Endothelial cell of umbilical vein (primary cell): ENCODE results near the gene SPOUT1. TPM values are rescaled to one million over a fixed set of nuclear protein-coding genes. Genes with fewer than 3 reads are reported as not detected.

Experiments
- BruUV-seq: library from RNA; stranded (reverse); fragments of 400-500 nt; replicated peaks from 2 replicates; lab custom pipeline; 2021; lab: Mats Ljungman, UMichigan
- CTCF ChIA-PET: fragments of 300-600, 350-600 bp; sonication (Branson Sonifier 250); formaldehyde crosslinking; loops from one replicate; lab custom pipeline; 2021; ENCODE audit warnings: antibody characterized with exemption, inconsistent platforms; lab: Charles Lee
- POLR2A ChIA-PET: fragments of 300-600, 350-600 bp; sonication (Branson Sonifier 250); formaldehyde crosslinking; loops from one replicate; lab custom pipeline; 2021; ENCODE audit warnings: antibody characterized with exemption, inconsistent platforms; lab: Charles Lee
- DNase-seq: peaks from one replicate; pipeline ENCODE4 v3.0.0-alpha.2; 2011; ENCODE audit warnings: low read depth, low spot score
- FAIRE-seq: peaks from 2 replicates; lab custom pipeline; 2011; peaks lifted over from hg19 to GRCh38; lab: Jason Lieb, UNC
- H2AFZ ChIP-seq: 2 replicates; pipeline ENCODE4 v1.6.0; 2012; ENCODE audit warnings: low read depth, low read length, control low read depth, inconsistent platforms
- H3K27ac ChIP-seq: 2 replicates; pipeline ENCODE4 v1.5.1; 2011; ENCODE audit warnings: low read depth, mild to moderate bottlenecking, control low read depth, low read length, moderate library complexity; ENCODE audit not compliant: insufficient read depth
- H3K27me3 ChIP-seq, 2 experiments: 2 replicates each; pipeline versions ENCODE4 v1.6.0 to v1.6.1; 2011; ENCODE audit warnings: low read length in 2 of 2, mixed read lengths in 1 of 2; ENCODE audit not compliant: control insufficient read depth in 2 of 2, insufficient read depth in 2 of 2
- H3K36me3 ChIP-seq, 2 experiments: 2 replicates in 1 of 2; 3 replicates in 1 of 2; pipeline ENCODE4 v1.5.1; 2011; ENCODE audit warnings: low read length in 2 of 2, mild to moderate bottlenecking in 1 of 2, moderate library complexity in 1 of 2; ENCODE audit not compliant: control insufficient read depth in 2 of 2, insufficient read depth in 2 of 2; ENCODE audit errors: extremely low read depth in 1 of 2
- H3K4me1 ChIP-seq: 3 replicates; pipeline ENCODE4 v1.5.1; 2011; ENCODE audit warnings: mild to moderate bottlenecking, low read length; ENCODE audit not compliant: control insufficient read depth, insufficient read depth; ENCODE audit errors: extremely low read depth
- H3K4me2 ChIP-seq: 2 replicates; pipeline ENCODE4 v1.6.1; 2011; ENCODE audit warnings: low read length, control low read depth, mixed read lengths; ENCODE audit not compliant: insufficient read depth
- H3K4me3 ChIP-seq, 3 experiments: fragments of 200-600 bp in 1 of 3; sonication (generic), shearing (Covaris generic) in 1 of 3; replicated peaks in 1 of 3; 2 replicates each; pipeline ENCODE4 v1.5.1; 2011 to 2016; ENCODE audit warnings: control low read depth in 3 of 3, low read length in 3 of 3, mild to moderate bottlenecking in 2 of 3, inconsistent platforms in 1 of 3, low read depth in 1 of 3, moderate library complexity in 1 of 3; ENCODE audit not compliant: insufficient read depth in 1 of 3
- H3K79me2 ChIP-seq: 2 replicates; pipeline ENCODE4 v1.6.0; 2012; ENCODE audit warnings: low read length, inconsistent platforms; ENCODE audit not compliant: control insufficient read depth, insufficient read depth
- H3K9ac ChIP-seq: replicated peaks from 2 replicates; pipeline ENCODE3; 2011; ENCODE audit warnings: low read length, control low read depth; ENCODE audit not compliant: insufficient read depth; ENCODE audit errors: extremely low read depth
- H3K9me1 ChIP-seq: replicated peaks from 3 replicates; pipeline ENCODE4 v1.6.0; 2011; ENCODE audit warnings: mild to moderate bottlenecking, low read length; ENCODE audit not compliant: control insufficient read depth, insufficient read depth; ENCODE audit errors: extremely low read depth
- H3K9me3 ChIP-seq: replicated peaks from 2 replicates; pipeline ENCODE4 v1.5.1; 2012; ENCODE audit warnings: low read length, inconsistent platforms; ENCODE audit not compliant: control insufficient read depth, insufficient read depth
- H4K20me1 ChIP-seq: replicated peaks from 2 replicates; pipeline ENCODE3; 2011; ENCODE audit warnings: mild to moderate bottlenecking, low read length; ENCODE audit not compliant: control insufficient read depth, insufficient read depth; ENCODE audit errors: extremely low read depth
- CTCF ChIP-seq, 2 donors: IDR thresholded peaks; 1 replicate in 1 of 2; 2 replicates in 1 of 2; pipeline ENCODE4 v1.5.1; 2011; ENCODE audit warnings: low read length in 2 of 2, mild to moderate bottlenecking in 2 of 2, moderate library complexity in 2 of 2, control low read depth in 1 of 2, inconsistent platforms in 1 of 2, low read depth in 1 of 2; ENCODE audit not compliant: insufficient read depth in 1 of 2; ENCODE audit errors: extremely low read depth in 1 of 2
- EZH2 ChIP-seq: IDR thresholded peaks from 2 replicates; pipeline ENCODE4 v1.6.1; 2012; ENCODE audit warnings: borderline replicate concordance, low read depth, mild to moderate bottlenecking, moderate library complexity, low read length, inconsistent platforms; ENCODE audit not compliant: severe bottlenecking
- FOS ChIP-seq: IDR thresholded peaks from 2 replicates; pipeline ENCODE4 v1.6.1; 2011; ENCODE audit warnings: mild to moderate bottlenecking, low read length, moderate library complexity, borderline replicate concordance; ENCODE audit not compliant: insufficient read depth
- GATA2 ChIP-seq: IDR thresholded peaks from 2 replicates; pipeline ENCODE4 v1.7.0; 2011; ENCODE audit warnings: low read depth, mild to moderate bottlenecking, moderate library complexity, mixed read lengths, low read length; ENCODE audit not compliant: insufficient read length, insufficient read depth
- JUN ChIP-seq: IDR thresholded peaks from 2 replicates; pipeline ENCODE4 v1.6.1; 2011; ENCODE audit warnings: borderline replicate concordance, low read depth; ENCODE audit not compliant: insufficient read length, insufficient read depth
- MYC ChIP-seq: IDR thresholded peaks from one replicate; pipeline ENCODE4 v1.6.1; 2011; ENCODE audit warnings: mild to moderate bottlenecking, low read depth, low read length
- POLR2A ChIP-seq: IDR thresholded peaks from 2 replicates; pipeline ENCODE4 v1.6.1; 2012; ENCODE audit warnings: low read depth, mild to moderate bottlenecking, control low read depth, low read length
- POLR2AphosphoS5 ChIP-seq: IDR thresholded peaks from 2 replicates; pipeline ENCODE4 v1.6.1; 2012; ENCODE audit warnings: low read depth, mild to moderate bottlenecking, control low read depth, low read length, moderate library complexity; ENCODE audit not compliant: insufficient read depth
- dilution Hi-C: fragments of 300-500 bp; cut with MboI; formaldehyde crosslinking; loops from one replicate; pipeline ENCODE4 v1.15.0; 2019; ENCODE audit warnings: low sequenced_read_pairs; ENCODE audit not compliant: extremely low pct_ligation_motif_present
- intact Hi-C: fragments of 100-400 bp; cut with micrococcal nuclease; formaldehyde crosslinking; loops from one replicate; pipeline ENCODE4 v1.10.0; 2022
- polyA plus RNA-seq, 4 experiments: library from polyadenylated mRNA; depleted of rRNA in 3 of 4; stranded (reverse) in 3 of 4; unstranded in 1 of 4; fragments of >200 nt; gene quantifications; 2 replicates each; pipeline versions ENCODE4 v1.2.1 to v1.2.3, GENCODE V29; 2011 to 2012; ENCODE audit warnings: missing spikeins in 1 of 4
- total RNA-seq: library from RNA; stranded (reverse); gene quantifications from 2 replicates; pipeline ENCODE4 v1.2.3, GENCODE V29; 2021
- TF ChIP-seq, protein P1 (sequence below): IDR thresholded peaks from 2 replicates; pipeline ENCODE4 v1.6.1; 2011; ENCODE audit not compliant: insufficient read depth, insufficient read length

The SPOUT1 gene
- total and polyA plus RNA-seq, 2 donors (not counting 3 experiments of a cell fraction or from before 2014, with no cell fraction given) = 50.4 to 51.6 TPM

DNA sequence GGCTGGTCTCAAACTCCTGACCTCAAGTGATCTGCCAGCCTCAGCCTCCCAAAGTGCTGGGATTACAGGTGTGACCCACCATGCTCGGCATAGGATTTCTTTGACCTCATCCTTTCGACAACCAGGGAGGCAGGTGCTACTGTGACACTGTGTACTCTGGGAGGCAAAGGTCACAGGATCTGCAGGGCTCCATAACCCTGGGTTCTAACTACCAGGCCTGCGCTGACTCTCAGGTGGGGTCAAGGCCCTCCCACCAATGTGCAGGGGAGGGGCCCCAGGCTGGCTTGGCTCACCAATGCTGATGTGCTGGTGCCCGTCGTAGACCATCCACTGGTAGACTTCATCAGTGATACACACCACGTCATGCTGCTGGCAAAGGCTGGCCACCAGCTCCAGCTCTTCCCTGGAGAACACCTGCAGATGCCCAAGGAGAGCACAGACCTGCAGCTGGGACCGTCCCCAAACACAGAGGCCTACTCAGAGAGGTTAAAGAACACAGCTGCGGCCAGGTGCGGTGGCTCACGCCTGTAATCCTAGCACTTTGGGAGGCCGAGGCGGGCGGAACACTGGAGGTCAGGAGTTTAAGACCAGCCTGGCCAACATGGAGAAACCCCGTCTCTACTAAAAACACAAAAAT, 7.0 kb upstream of the SPOUT1 start:
- POLR2A ChIA-PET = no interaction called here
- no peaks in the 10 kb centered on the region for H3K27me3 ChIP-seq
- H3K9ac ChIP-seq = no peak overlapping the region
- intact Hi-C loops = no loop called here
- no peaks in the 10 kb centered on the region for H3K9me3 ChIP-seq
- no peaks in the 10 kb centered on the region for H3K79me2 ChIP-seq
- H3K36me3 ChIP-seq = no peaks in the 10 kb centered on the region
- H2AFZ ChIP-seq = no peak overlapping the region
- H3K27ac ChIP-seq = no peak overlapping the region
- no peak for DNase-seq
- no peak overlapping the region for H3K4me3 ChIP-seq
- dilution Hi-C loops = no loop called here
- no peak overlapping the region for H3K4me2 ChIP-seq
- no peaks in the 10 kb centered on the region for H4K20me1 ChIP-seq
- H3K9me1 ChIP-seq = no peaks in the 10 kb centered on the region
- no peak for FAIRE-seq
- TF ChIP-seq MYC (no peak), POLR2A (no peak), POLR2AphosphoS5 (no peak), EZH2 (no peak), FOS (no peak), GATA2 (no peak), CTCF (IDR thresholded peaks at IDR 0.05; ENCODE audit: extremely low read depth in 1 of 2, insufficient read depth in 1 of 2, low read depth in 1 of 2, low read length in 2 of 2) (no peak), JUN (no peak)
- TF ChIP-seq, protein P1, sequence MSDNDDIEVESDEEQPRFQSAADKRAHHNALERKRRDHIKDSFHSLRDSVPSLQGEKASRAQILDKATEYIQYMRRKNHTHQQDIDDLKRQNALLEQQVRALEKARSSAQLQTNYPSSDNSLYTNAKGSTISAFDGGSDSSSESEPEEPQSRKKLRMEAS = no peak
- CTCF ChIA-PET = no interaction called here
- no TSS peak for BruUV-seq
- H3K4me1 ChIP-seq = no peaks in the 10 kb centered on the region
